DOHH2 (cell line): ENCODE results near the gene NCKIPSD.

Experiments
- H3F3A ChIP-seq: fragments of 200-600 bp; sonication (generic), shearing (Covaris generic); 2 replicates; pipeline ENCODE4 v1.6.0; 2016; ENCODE audit warnings: antibody characterized with exemption, mild to moderate bottlenecking; ENCODE audit not compliant: control insufficient read depth, insufficient read depth
- H3K27ac ChIP-seq: fragments of 200-600 bp; sonication (generic); 2 replicates; pipeline ENCODE4 v1.5.1; 2014; ENCODE audit warnings: low read depth, mild to moderate bottlenecking, low read length, moderate library complexity
- H3K27me3 ChIP-seq: fragments of 200-600 bp; sonication (generic); 2 replicates; pipeline ENCODE4 v1.6.1; 2014; ENCODE audit warnings: mild to moderate bottlenecking, low read length, mixed read lengths; ENCODE audit not compliant: control insufficient read depth
- H3K36me3 ChIP-seq: fragments of 200-600 bp; sonication (generic); 2 replicates; pipeline ENCODE4 v1.6.1; 2014; ENCODE audit warnings: mild to moderate bottlenecking, low read length, moderate library complexity, mixed read lengths; ENCODE audit not compliant: control insufficient read depth
- H3K4me1 ChIP-seq: fragments of 200-600 bp; sonication (generic); 2 replicates; pipeline ENCODE4 v1.6.1; 2014; ENCODE audit warnings: mild to moderate bottlenecking, low read length, mixed read lengths; ENCODE audit not compliant: control insufficient read depth
- H3K4me2 ChIP-seq: fragments of 200-600 bp; sonication (generic); 2 replicates; pipeline ENCODE4 v1.6.0; 2014; ENCODE audit warnings: mild to moderate bottlenecking, low read length, moderate library complexity
- H3K4me3 ChIP-seq: fragments of 200-600 bp; sonication (generic); 2 replicates; pipeline ENCODE4 v1.5.1; 2014; ENCODE audit warnings: mild to moderate bottlenecking, low read length, mixed read lengths
- H3K79me2 ChIP-seq: fragments of 200-600 bp; sonication (generic); 2 replicates; pipeline ENCODE4 v1.6.1; 2014; ENCODE audit warnings: mild to moderate bottlenecking, low read length, mixed read lengths; ENCODE audit not compliant: control insufficient read depth
- H3K9me2 ChIP-seq: fragments of 200-600 bp; sonication (generic); replicated peaks from 2 replicates; pipeline ENCODE4 v1.6.1; 2014; ENCODE audit warnings: mild to moderate bottlenecking, low read length, mixed read lengths; ENCODE audit not compliant: control insufficient read depth
- H3K9me3 ChIP-seq: fragments of 200-600 bp; sonication (generic); 2 replicates; pipeline ENCODE4 v1.6.1; 2014; ENCODE audit warnings: antibody characterized with exemption, low read length, mixed read lengths; ENCODE audit not compliant: control insufficient read depth, insufficient read depth
- H4K20me1 ChIP-seq: fragments of 200-600 bp; sonication (generic); 2 replicates; pipeline ENCODE4 v1.6.0; 2014; ENCODE audit warnings: low read depth, mild to moderate bottlenecking, antibody characterized with exemption, low read length, moderate library complexity; ENCODE audit not compliant: control insufficient read depth, insufficient read depth
- CTCF ChIP-seq: fragments of 200-600 bp; sonication (generic); IDR thresholded peaks from one replicate; pipeline ENCODE4 v1.5.1; 2014; ENCODE audit warnings: antibody characterized with exemption, mild to moderate bottlenecking, low read depth, low read length; ENCODE audit not compliant: poor library complexity, severe bottlenecking
- EZH2phosphoT487 ChIP-seq: fragments of 200-600 bp; sonication (generic); IDR thresholded peaks from 2 replicates; pipeline ENCODE4 v1.6.1; 2017; ENCODE audit warnings: borderline replicate concordance, mild to moderate bottlenecking, antibody characterized with exemption, low read length, moderate library complexity, mixed read lengths

NCKIPSD gene

DNA sequence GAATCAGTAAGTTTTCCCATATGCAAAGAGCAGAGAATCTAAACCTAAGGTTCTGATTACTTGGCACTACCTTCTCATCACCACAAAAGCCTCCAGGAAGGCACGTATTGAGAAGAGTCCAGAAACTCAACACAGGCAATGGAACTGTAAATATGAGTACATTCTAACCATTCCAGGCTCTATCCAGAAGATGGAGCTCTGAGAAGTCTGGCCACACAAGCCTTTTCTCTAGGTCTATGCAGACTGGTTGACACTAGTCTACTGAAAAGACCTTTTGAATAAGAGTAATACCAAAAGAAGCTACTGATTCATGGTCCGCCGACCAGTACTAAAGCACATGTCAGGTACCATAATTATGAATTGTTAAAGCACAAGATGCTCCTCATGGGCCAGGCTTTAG lies 12.2 kb upstream of the NCKIPSD start:
- no peaks in the 10 kb centered on the region for H3F3A ChIP-seq
- H3K36me3 ChIP-seq: peaks cover 56% of the 10 kb centered on the region
- H3K9me2 ChIP-seq: no peaks in the 10 kb centered on the region
- no peak overlapping the region for H3K27ac ChIP-seq
- no peak overlapping the region for H3K4me2 ChIP-seq
- no peaks in the 10 kb centered on the region for H3K27me3 ChIP-seq
- H3K4me3 ChIP-seq: no peak overlapping the region
- peaks cover 14% of the 10 kb centered on the region; the same call in 1 of the 2 replicates for H4K20me1 ChIP-seq
- TF ChIP-seq CTCF: peak; percentile 25
- no peak for TF ChIP-seq EZH2phosphoT487
- no peaks in the 10 kb centered on the region for H3K9me3 ChIP-seq
- H3K4me1 ChIP-seq: no peaks in the 10 kb centered on the region
- peaks cover 78% of the 10 kb centered on the region for H3K79me2 ChIP-seq

- Histone ChIP-seq H3K4me1 (no peaks in the 10 kb centered on the region), H3K4me2 (no peak overlapping the region), H3K27me3 (no peaks in the 10 kb centered on the region), H3F3A (peaks cover 2% of the 10 kb centered on the region; the same call in 1 of the 2 replicates), H3K4me3 (no peak overlapping the region), H4K20me1 (peaks cover 7% of the 10 kb centered on the region; the same call in 1 of the 2 replicates), H3K27ac (no peak overlapping the region), H3K9me2 (no peaks in the 10 kb centered on the region), H3K36me3 (peaks cover 59% of the 10 kb centered on the region), H3K79me2 (peaks cover 64% of the 10 kb centered on the region), H3K9me3 (no peaks in the 10 kb centered on the region)
- TF ChIP-seq EZH2phosphoT487 (no peak), CTCF (no peak)
These were observed 10.9 kb upstream of the NCKIPSD start for GRCh38 chr3:48696601-48697000.

DNA sequence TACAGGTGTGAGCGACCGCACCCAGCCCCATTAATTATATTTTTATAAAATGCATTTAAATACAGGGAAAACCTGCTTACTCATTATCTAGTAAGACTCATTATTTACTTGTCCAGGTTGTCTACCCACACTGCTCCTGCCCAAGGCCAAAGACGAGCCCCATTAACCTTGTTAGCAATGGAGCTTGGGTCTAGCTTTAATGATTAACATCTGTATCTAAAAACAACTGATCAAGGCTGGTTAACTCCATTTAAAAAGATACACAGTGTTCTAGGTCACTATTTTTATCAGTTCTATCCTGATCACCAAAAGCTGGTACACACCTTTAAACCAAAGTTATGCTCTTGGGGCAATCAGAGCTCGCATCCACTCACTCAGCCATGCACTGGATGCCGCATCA lies 10.4 kb upstream of the NCKIPSD start:
- Histone ChIP-seq H3K4me1 (no peaks in the 10 kb centered on the region), H3K27me3 (no peaks in the 10 kb centered on the region), H3F3A (peaks cover 2% of the 10 kb centered on the region; the same call in 1 of the 2 replicates), H3K4me2 (no peak overlapping the region), H4K20me1 (peaks cover 7% of the 10 kb centered on the region; the same call in 1 of the 2 replicates), H3K9me3 (no peaks in the 10 kb centered on the region), H3K4me3 (no peak overlapping the region), H3K9me2 (no peaks in the 10 kb centered on the region), H3K79me2 (peaks cover 61% of the 10 kb centered on the region), H3K27ac (no peak overlapping the region), H3K36me3 (peaks cover 62% of the 10 kb centered on the region)
- no peak for TF ChIP-seq EZH2phosphoT487
- TF ChIP-seq CTCF: no peak

DNA sequence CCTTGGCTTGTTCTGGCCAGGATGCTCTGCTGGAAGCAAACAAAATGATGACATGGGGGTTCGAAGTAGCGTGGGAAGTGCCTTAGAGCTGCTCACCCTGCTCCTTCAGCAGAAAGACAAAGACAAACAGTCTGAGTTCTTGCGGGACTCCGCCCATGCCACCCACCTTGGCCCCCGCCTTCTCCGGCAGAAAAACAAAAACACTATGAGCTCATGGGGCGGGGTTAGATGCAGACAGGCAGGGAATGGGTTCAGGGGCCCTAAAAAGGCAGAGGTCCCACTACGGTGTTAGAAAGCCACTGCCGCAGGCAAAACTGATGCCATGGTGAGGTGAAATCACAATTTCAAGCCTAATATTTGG lies 9.7 kb upstream of the NCKIPSD start:
- no peaks in the 10 kb centered on the region for H3K9me2 ChIP-seq
- peaks cover 67% of the 10 kb centered on the region for H3K36me3 ChIP-seq
- peaks cover 7% of the 10 kb centered on the region; the same call in 1 of the 2 replicates for H4K20me1 ChIP-seq
- peaks cover 53% of the 10 kb centered on the region for H3K79me2 ChIP-seq
- H3K4me1 ChIP-seq: no peaks in the 10 kb centered on the region
- no peak overlapping the region for H3K4me3 ChIP-seq
- no peaks in the 10 kb centered on the region for H3K9me3 ChIP-seq
- H3K4me2 ChIP-seq: no peak overlapping the region
- no peaks in the 10 kb centered on the region for H3K27me3 ChIP-seq
- H3K27ac ChIP-seq: no peak overlapping the region
- TF ChIP-seq CTCF: no peak
- TF ChIP-seq EZH2phosphoT487: no peak
- peaks cover 2% of the 10 kb centered on the region; the same call in 1 of the 2 replicates for H3F3A ChIP-seq
